DMS53 (cell line): ENCODE measurements around the gene OAS2.

Source experiments
- DNase-seq: peaks from one replicate; lab custom pipeline; 2025; lab: John Stamatoyannopoulos, UW

OAS2 gene

GRCh38 chr12:113059071-113059595, 80.8 kb downstream of the OAS2 start:
- no peak for DNase-seq

- no peak for DNase-seq
Measured at GRCh38 chr12:113060336-113060960, 82.1 kb downstream of the OAS2 start.

- peak; percentile 26 for DNase-seq
Measured at GRCh38 chr12:113061061-113061694, 82.9 kb downstream of the OAS2 start.
